ENCODE measurements around the gene SNX9. TPM values are rescaled to one million over a fixed set of nuclear protein-coding genes. Genes with fewer than 3 reads are reported as not detected.

SNX9 gene
- total RNA-seq, 1 donor from 2014 or later = 67.3 TPM

DNA sequence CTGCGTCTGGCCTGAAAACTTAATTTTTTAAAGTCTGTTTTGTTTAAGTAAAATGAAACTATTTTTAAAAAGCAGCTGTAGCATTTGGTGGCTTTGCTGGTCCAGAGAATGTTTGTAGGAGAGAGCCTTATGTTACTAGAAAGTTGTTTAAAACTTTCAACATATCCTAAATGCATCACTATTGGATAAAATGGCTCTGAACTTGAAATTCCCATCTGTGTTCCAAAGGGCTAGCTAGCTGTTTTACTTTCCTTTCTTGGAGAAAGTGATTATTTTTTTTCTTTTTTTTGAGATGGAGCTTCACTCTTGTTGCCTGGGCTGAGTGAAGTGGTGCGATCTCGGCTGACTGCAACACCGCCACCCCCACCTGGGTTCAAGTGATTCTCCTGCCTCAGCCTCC is 161.1 kb downstream of the SNX9 start:
- Histone ChIP-seq H3K27me3 (ENCODE audit: control insufficient read depth, insufficient read depth, low read length) (no peaks in the 10 kb centered on the region), H3K36me3 (ENCODE audit: control insufficient read depth, insufficient read depth, low read length) (no peaks in the 10 kb centered on the region), H3K4me3 (ENCODE audit: low read depth, low read length) (no peak overlapping the region)
- TF ChIP-seq, protein P1, sequence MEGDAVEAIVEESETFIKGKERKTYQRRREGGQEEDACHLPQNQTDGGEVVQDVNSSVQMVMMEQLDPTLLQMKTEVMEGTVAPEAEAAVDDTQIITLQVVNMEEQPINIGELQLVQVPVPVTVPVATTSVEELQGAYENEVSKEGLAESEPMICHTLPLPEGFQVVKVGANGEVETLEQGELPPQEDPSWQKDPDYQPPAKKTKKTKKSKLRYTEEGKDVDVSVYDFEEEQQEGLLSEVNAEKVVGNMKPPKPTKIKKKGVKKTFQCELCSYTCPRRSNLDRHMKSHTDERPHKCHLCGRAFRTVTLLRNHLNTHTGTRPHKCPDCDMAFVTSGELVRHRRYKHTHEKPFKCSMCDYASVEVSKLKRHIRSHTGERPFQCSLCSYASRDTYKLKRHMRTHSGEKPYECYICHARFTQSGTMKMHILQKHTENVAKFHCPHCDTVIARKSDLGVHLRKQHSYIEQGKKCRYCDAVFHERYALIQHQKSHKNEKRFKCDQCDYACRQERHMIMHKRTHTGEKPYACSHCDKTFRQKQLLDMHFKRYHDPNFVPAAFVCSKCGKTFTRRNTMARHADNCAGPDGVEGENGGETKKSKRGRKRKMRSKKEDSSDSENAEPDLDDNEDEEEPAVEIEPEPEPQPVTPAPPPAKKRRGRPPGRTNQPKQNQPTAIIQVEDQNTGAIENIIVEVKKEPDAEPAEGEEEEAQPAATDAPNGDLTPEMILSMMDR (IDR thresholded peaks at IDR 0.05; ENCODE audit: insufficient read depth, low read length, poor library complexity, severe bottlenecking) = no peak
- DNase-seq (ENCODE audit: low read depth) = no peak

DNA sequence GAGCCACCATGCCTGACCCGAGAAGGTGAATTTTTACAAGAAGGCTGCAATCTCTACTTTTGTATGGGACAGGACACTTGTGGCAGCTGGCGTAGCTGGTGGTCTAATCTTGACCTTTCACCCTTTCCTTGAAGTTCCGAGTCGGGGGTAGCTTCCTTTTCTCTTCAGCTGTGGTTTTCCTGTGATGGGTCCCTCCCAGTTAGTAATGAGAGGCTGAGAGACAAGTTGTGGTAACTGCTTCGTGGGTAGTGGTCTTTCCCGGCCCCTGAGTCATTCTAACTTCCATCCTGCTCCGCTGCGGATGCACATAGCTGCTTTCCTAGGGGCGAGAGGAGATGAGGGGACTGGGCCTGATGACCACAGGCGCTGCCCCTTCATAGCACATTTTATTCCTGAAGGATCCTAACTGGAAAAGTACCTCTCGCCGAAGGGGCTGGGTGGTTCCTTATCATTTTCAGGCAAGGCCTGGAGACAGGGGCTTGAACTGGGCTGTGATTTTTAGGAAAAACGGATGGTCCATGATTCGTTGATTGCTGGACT is 161.7 kb downstream of the SNX9 start:
- TF ChIP-seq, protein P1 (IDR thresholded peaks at IDR 0.05; ENCODE audit: insufficient read depth, low read length, poor library complexity, severe bottlenecking) = no peak

DNA sequence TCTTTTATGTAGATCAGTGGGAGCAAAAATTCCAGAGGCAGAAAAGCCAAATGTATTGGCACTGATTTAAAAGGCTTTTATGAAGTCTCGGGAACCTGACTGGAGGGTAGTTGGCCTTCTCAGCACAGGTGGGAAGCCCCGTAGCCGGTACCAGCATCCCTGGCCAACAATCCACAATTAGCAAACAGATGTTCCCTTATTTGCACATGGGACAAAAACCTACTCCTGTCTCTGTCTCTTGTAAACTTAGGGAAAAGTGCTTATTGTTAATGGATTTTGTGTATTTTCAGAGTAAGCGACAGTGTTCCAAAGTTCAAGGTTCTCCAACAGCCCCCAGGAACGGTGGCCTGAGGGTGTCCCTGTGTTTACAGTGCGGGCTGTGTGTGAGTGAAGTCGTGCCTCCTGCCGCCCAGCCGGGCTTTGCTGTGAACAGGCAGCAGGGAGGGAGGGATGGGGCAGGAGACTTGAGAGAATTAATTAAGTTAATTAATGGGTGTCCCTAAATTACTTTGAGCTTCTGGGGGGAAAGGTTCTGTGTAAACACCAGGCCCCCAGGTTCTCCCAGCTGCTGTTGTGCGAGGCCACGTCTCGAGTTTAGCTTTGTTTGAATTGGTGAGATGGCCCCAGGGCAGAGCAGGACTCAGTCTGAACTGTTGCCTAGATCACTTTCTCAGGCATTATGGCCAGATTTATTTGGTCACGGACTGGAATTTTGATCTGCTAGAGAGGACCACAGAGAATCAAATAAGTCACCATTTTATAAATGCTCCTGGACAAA is 162.5 kb downstream of the SNX9 start:
- no peak for DNase-seq (ENCODE audit: low read depth)
- TF ChIP-seq, protein P1 (IDR thresholded peaks at IDR 0.05; ENCODE audit: insufficient read depth, low read length, poor library complexity, severe bottlenecking) = no peak
- no peak overlapping the region for H3K4me3 ChIP-seq (ENCODE audit: low read depth, low read length)
- no peaks in the 10 kb centered on the region for H3K27me3 ChIP-seq (ENCODE audit: control insufficient read depth, insufficient read depth, low read length)
- no peaks in the 10 kb centered on the region for H3K36me3 ChIP-seq (ENCODE audit: control insufficient read depth, insufficient read depth, low read length)

More for the DNA sequence above, 161.7 kb downstream of the SNX9 start:
- no peak for DNase-seq (ENCODE audit: low read depth)
- Histone ChIP-seq H3K27me3 (ENCODE audit: control insufficient read depth, insufficient read depth, low read length) (no peaks in the 10 kb centered on the region), H3K4me3 (ENCODE audit: low read depth, low read length) (no peak overlapping the region), H3K36me3 (ENCODE audit: control insufficient read depth, insufficient read depth, low read length) (no peaks in the 10 kb centered on the region)

DNA sequence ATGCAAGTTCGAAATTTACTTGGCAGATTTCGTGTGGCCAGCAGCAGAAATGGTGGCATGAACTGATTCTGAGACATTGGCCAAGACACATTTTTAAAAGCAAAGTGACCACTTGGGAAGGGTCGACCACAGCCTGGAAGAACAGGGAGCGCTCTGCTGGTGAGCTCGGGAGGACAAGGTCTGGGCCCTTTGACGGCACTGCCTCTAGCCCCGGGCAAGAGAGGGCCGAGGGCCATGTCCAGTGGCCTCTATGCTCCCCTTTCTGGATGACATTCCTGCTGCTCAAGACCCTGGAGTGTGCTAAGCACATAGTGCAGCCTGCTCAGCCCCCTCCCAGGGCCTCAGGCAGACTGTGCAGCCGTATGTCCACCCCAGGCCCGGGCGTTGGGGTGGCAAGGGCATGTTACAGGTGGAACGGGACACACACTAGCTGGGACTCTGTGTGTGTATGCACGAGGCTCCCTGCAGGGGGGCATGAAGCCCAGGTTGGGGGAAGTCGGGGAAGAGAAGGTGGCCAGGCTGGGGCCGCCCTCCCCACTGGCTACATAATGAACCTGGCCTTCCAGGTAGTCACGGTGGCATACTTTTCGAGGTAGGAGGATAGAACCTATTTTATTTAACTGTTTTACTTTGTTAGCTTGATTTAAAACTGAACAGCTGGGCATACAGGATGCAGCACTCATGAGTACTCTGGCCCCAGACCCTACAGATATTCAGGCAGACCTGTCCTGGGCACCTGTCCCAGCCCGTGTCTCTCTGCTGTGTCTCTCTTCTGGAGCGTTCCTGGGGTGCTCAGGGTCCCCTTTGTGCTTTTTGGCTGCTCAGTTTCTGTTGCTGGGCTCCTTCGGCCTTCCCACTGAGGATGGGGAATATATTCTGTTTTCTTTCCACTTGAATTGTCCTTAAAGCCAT is 165.0 kb downstream of the SNX9 start:
- TF ChIP-seq, protein P1 (IDR thresholded peaks at IDR 0.05; ENCODE audit: insufficient read depth, low read length, poor library complexity, severe bottlenecking) = no peak
- Histone ChIP-seq H3K36me3 (ENCODE audit: control insufficient read depth, insufficient read depth, low read length) (no peaks in the 10 kb centered on the region), H3K4me3 (ENCODE audit: low read depth, low read length) (no peak overlapping the region), H3K27me3 (ENCODE audit: control insufficient read depth, insufficient read depth, low read length) (no peaks in the 10 kb centered on the region)
- DNase-seq (ENCODE audit: low read depth) = no peak

DNA sequence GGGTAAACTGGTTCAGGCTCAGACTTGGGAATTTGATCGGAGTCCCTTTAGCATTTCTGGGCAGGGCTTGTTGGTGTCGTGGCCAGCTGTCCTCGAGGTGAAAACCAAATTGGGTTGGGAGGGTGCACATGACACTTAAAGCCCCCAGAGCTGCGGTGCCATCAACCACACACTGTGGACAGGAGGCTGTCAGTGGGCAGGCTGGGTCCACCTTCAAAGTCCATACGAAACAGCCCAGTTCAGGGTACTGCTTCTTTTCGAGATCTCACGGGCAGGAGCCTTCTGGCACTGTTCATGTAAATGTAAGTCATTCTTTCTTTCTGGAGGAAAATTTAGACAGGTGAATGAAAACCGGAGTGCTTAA is 165.6 kb downstream of the SNX9 start:
- Histone ChIP-seq H3K4me3 (ENCODE audit: low read depth, low read length) (no peak overlapping the region), H3K27me3 (ENCODE audit: control insufficient read depth, insufficient read depth, low read length) (no peaks in the 10 kb centered on the region), H3K36me3 (ENCODE audit: control insufficient read depth, insufficient read depth, low read length) (no peaks in the 10 kb centered on the region)
- no peak for DNase-seq (ENCODE audit: low read depth)
- TF ChIP-seq, protein P1 (IDR thresholded peaks at IDR 0.05; ENCODE audit: insufficient read depth, low read length, poor library complexity, severe bottlenecking) = no peak
